Activated T-helper 2 cell treated with anti-CD3 and anti-CD28 coated beads, Interferon-gamma antibody, Interleukin-2, Interleukin-4, amounts not matched to agents 10 μg/mL and 5 μg/mL and 100 μg/mL, durations not matched to agents 14 hours and 24 hours and 36 hours (primary cell): ENCODE results near the gene MPP1. TPM values are rescaled to one million over a fixed set of nuclear protein-coding genes. Genes with fewer than 3 reads are reported as not detected.
"Not testable (repeated sequence)": the region's sequence is repeated elsewhere in the genome, so short reads cannot be mapped to it uniquely, and the experiment has no call there.

Experiments
- DNase-seq: peaks from one replicate; pipeline ENCODE4 v3.0.0; 2021; ENCODE audit warnings: low spot score
- H3K27ac Mint-ChIP-seq: one replicate; pipeline ENCODE4 v1.8.0; 2021; ENCODE audit warnings: mixed read lengths
- H3K27me3 Mint-ChIP-seq: one replicate; pipeline ENCODE4 v1.8.0; 2021; ENCODE audit warnings: low read depth, mixed read lengths
- H3K36me3 Mint-ChIP-seq: one replicate; pipeline ENCODE4 v1.8.0; 2021; ENCODE audit warnings: low read depth, mixed read lengths
- H3K4me1 Mint-ChIP-seq: one replicate; pipeline ENCODE4 v1.8.0; 2021; ENCODE audit warnings: low read depth, mixed read lengths
- H3K4me3 Mint-ChIP-seq: one replicate; pipeline ENCODE4 v1.8.0; 2021; ENCODE audit warnings: low read depth, mild to moderate bottlenecking, moderate library complexity, mixed read lengths
- H3K9me3 Mint-ChIP-seq: one replicate; pipeline ENCODE4 v1.8.0; 2021; ENCODE audit warnings: mixed read lengths
- intact Hi-C: fragments of 100-400 bp; cut with micrococcal nuclease; formaldehyde crosslinking; loops from one replicate; pipeline ENCODE4 v1.15.1; 2023
- total RNA-seq: library from RNA; stranded (reverse); gene quantifications from 2 replicates; pipeline ENCODE4 v1.2.3, GENCODE V29; 2022

MPP1 gene
- total RNA-seq, 1 donor from 2014 or later: 31.5 TPM

DNA sequence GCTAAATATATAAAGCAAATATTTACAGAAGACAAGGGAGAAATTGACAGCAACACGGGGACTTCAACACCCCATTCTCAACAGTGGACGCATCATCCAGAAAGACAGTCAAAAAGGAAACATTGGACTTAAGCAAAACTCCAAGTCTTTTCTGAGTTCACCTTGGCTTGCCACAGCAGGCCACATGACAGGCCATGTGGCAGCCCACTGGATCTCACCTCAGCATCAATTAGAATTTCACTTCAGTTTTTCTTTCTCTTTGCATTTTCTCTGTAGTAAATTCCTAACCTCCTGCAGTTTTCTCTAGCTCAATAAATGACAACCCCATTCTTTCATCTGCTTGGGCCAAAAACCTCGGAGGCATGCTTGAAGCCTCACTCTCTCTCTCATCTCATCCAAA, 16.7 kb upstream of the MPP1 start:
- Mint-ChIP-seq H3K27ac (no peak overlapping the region), H3K4me3 (no peak overlapping the region), H3K9me3 (no peaks in the 10 kb centered on the region), H3K36me3 (no peaks in the 10 kb centered on the region), H3K4me1 (peaks cover 2% of the 10 kb centered on the region), H3K27me3 (peaks cover 7% of the 10 kb centered on the region)
- DNase-seq: no peak
- intact Hi-C loops: no loop called here

DNA sequence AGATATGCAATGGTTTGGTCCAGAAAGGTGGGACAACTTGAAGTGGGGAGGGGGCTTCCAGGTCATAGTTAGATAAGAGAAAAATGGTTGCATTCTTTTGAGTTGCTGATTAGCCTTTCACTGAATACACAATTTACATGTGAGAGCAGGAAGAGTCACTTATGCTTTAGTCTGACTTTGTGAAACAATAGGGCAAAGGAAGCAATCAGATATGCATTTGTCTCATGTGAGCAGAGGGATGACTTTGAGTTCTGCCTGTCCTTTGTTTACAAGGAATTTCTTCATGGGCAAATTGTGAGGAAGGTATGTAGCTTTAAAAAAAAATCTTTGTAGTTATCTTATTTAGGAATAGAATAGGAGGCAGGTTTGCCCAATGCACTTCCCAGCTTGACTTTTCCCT, 16.2 kb upstream of the MPP1 start:
- H3K27me3 Mint-ChIP-seq: peaks cover 7% of the 10 kb centered on the region
- no peak for DNase-seq
- no peaks in the 10 kb centered on the region for H3K9me3 Mint-ChIP-seq
- peaks cover 2% of the 10 kb centered on the region for H3K4me1 Mint-ChIP-seq
- no peak overlapping the region for H3K4me3 Mint-ChIP-seq
- no peak overlapping the region for H3K27ac Mint-ChIP-seq
- no peaks in the 10 kb centered on the region for H3K36me3 Mint-ChIP-seq
- intact Hi-C loops: no loop called here

DNA sequence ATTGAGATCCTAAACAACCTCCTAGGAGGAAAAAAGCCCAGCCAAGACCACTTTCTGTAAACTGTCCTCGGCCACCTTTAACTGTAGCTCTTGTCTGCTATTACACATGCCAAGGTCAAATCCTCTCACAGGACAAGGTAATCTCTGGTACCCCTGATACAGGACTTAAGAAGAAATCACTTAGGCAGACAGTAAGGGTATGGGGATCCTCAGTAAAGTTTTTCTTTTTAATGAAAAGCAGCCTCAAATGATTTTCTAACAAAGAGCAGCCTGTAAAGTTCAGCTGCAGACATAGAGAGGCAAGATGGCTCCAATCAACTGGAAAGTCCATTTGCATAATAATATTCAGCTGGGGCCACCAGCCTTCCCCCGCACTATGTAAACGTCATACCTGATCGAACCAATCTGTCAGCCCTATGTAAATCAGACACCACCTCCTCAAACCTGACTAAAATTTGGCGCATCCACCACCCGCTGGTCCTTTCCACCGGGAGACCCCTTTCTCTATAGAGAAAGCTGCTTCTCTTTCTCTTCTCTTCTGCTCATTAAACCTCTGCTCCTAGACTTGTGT, 14.6 kb upstream of the MPP1 start:
- no peak overlapping the region for H3K27ac Mint-ChIP-seq
- no peaks in the 10 kb centered on the region for H3K9me3 Mint-ChIP-seq
- H3K36me3 Mint-ChIP-seq: no peaks in the 10 kb centered on the region
- H3K27me3 Mint-ChIP-seq: peaks cover 9% of the 10 kb centered on the region
- intact Hi-C loops: no loop called here
- DNase-seq: no peak
- H3K4me3 Mint-ChIP-seq: no peak overlapping the region
- peaks cover 6% of the 10 kb centered on the region for H3K4me1 Mint-ChIP-seq

DNA sequence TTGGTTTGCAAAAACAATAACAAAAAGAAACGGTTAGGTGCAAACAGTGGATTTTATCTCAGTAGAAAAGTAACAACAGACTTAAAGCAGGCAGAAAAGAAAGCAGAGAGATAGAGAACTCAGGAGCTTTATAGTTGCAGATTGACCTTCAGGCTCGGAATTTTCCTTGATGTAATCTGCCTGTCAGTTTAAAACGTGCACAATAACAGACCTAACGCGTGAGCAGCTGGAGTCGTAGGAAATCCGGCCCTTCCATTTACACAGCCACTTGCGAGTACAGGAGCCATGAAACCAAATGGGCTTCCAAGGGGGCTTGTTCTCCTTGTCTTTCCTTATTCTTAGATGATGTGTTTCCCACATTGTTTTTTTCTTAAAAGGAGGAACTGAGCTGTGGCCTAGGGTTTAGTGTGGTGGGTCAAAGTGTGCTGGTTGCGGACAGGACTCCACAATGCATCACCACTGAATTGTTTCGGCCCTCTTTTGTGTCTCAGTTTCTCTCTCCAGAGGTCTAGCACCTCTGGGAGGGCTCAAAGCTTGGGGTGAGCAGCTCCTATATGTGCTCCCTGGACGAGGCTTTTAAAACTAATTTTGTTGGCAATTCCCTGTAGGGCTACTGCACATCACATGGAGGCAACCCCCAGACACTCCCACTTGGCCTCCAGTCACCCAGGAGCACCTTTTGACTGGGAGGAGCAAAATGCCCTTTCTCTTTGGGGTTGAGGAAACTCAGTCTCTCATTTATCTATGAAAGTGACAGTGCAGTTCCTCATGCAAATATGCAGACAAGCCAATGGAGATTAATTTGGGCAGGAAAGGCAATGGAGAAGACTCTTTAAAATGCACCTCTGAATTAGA, 13.9 kb upstream of the MPP1 start:
- H3K9me3 Mint-ChIP-seq: no peaks in the 10 kb centered on the region
- H3K27ac Mint-ChIP-seq: no peak overlapping the region
- DNase-seq: no peak
- H3K36me3 Mint-ChIP-seq: no peaks in the 10 kb centered on the region
- intact Hi-C loops: no loop called here
- peaks cover 9% of the 10 kb centered on the region for H3K27me3 Mint-ChIP-seq
- no peak overlapping the region for H3K4me3 Mint-ChIP-seq
- H3K4me1 Mint-ChIP-seq: peaks cover 6% of the 10 kb centered on the region

DNA sequence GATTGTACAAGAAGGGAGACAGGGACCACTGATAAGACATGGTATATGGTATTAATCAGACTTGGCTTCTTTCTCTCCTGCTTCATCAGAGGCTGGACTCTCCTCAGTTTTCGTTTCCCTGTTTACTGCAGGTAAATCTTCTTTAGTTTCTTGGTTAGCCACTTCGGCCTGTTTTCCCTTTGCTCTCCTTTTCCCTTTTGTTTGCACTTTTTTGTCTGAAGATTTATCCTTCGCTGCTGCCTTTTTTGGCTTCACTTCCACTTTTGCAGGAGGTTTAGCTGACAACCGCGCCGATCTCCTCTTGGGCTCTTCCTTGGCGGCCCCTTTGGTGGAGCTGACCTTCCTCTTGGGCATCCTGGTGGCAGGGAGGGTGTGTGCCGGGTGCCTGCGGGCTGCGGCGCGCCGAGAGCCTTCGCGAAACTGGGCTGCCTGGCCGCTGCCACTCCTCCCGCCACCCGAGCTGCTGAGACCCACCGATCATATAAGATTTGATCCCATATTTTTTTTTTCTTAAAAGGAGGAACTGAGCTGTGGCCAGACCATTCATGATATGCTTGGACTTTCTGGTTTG, 11.8 kb upstream of the MPP1 start:
- H3K36me3 Mint-ChIP-seq, H3K4me1 Mint-ChIP-seq, H3K9me3 Mint-ChIP-seq, H3K4me3 Mint-ChIP-seq, DNase-seq, intact Hi-C loops, H3K27ac Mint-ChIP-seq: not testable (repeated sequence)
- H3K27me3 Mint-ChIP-seq: peaks cover 17% of the 10 kb centered on the region

DNA sequence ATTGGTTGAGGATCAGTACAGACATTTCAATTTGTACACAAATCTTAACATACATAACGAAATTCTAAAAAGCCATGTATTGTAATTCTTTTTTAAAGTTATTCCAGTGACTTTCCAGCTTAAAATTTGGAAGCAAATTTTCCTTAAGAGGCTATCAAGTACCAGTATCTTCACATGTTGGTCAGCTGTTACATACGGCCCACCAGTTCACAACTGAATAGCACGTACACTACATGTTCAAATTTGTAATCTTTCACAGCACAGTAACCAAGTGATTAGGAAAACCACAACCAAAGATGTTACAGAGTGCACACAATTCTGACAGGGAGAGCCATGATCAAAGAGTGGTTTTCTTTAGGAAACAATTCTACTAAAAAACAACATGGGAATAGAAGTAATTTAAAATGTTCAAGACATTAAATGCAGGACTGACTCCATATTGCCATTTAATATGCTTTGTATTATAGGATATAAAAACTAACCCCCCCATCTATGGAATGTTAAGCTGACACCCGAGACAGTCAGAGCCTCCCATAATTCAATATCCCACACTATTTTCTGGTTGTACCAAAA, 11.1 kb upstream of the MPP1 start:
- DNase-seq, intact Hi-C loops, H3K4me1 Mint-ChIP-seq, H3K36me3 Mint-ChIP-seq, H3K9me3 Mint-ChIP-seq, H3K4me3 Mint-ChIP-seq, H3K27ac Mint-ChIP-seq: not testable (repeated sequence)
- H3K27me3 Mint-ChIP-seq: peaks cover 18% of the 10 kb centered on the region

DNA sequence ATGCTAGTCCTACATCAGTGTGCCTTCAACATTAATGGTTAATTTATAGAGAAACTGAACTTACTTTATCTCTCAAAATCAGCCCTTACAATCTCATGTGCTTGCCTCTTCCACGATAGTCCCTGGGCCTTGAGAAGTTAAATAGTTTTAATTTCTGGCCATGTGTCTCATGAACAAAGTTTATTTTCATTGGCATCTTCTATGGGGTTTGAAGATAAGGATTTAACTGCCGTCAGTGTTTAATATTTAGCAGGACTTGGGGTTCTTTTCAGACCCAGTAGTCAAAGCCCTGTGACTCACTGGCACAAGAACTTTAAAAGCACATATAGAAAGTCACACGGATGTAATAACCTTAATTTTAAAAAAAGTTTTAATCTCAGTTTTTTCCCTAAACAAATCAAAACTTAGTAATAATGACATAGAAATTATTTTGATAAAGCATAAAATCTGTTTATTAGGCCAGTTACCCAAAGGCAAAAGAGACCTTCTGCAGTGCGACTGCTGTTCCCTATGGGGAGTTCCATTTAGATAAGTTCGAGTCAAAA, 10.1 kb upstream of the MPP1 start:
- peaks cover 8% of the 10 kb centered on the region for H3K4me1 Mint-ChIP-seq
- H3K36me3 Mint-ChIP-seq: no peaks in the 10 kb centered on the region
- H3K27ac Mint-ChIP-seq: no peak overlapping the region
- no peaks in the 10 kb centered on the region for H3K9me3 Mint-ChIP-seq
- no peak overlapping the region for H3K4me3 Mint-ChIP-seq
- peaks cover 17% of the 10 kb centered on the region for H3K27me3 Mint-ChIP-seq
- intact Hi-C loops: no loop called here
- DNase-seq: no peak

DNA sequence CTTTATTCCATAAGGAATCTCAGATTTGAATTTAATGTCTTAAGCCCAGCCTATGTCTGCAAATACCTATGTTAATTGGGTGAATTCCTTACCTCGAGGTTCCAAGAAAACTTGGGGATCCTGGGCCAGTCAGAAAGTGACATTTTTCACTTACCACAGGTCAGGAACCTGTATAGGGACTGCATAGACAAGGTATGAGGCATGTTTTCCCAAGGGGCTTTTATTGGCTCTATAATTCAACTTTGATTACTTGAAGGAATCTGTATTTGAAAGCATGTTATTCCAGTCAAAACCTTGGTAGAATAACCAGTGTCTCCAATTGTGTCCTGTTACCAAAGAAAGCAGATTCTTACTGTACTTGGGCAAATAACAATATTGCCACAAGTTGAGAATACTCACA, 8.5 kb upstream of the MPP1 start:
- no peak overlapping the region for H3K27ac Mint-ChIP-seq
- H3K4me3 Mint-ChIP-seq: no peak overlapping the region
- H3K27me3 Mint-ChIP-seq: peaks cover 14% of the 10 kb centered on the region
- H3K36me3 Mint-ChIP-seq: no peaks in the 10 kb centered on the region
- peaks cover 11% of the 10 kb centered on the region for H3K4me1 Mint-ChIP-seq
- peaks cover under 1% of the 10 kb centered on the region for H3K9me3 Mint-ChIP-seq
- DNase-seq: no peak
- intact Hi-C loops: no loop called here

DNA sequence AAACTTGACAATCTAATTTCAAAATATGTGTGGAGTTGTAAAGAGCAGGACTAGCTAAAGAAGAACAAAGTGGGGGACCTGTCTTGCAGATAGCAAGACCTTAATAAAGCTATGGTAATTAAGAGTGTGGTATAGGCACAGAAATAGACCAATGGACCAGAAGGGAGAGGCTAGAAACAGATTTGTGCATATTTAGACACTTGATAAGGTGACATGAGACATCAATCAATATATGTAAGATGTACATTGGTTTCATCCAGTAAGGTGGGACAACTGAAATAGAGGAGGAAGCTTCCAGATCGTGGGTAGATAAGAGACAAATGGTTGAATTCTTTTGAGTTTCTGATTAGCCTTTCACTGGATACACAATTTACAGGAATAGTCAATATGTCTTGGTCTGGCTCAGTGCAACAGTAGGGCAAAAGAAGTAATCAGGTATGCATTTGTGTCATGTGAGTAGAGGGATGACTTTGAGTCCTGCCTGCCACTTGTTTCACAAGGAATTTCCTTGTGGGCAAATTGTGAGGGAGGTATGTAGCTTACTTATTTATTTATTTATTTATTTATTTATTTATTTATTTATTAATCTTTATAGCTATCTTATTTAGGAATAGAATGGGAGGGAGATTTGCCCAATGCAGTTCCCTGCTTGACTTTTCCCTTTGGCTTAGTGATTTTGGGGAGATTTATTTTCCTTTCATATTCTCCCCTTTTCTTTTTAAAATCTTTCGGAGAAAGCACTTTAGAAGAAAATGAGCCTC, 7.2 kb upstream of the MPP1 start:
- H3K27me3 Mint-ChIP-seq: peaks cover 14% of the 10 kb centered on the region
- no peak for DNase-seq
- H3K4me3 Mint-ChIP-seq: no peak overlapping the region
- H3K4me1 Mint-ChIP-seq: peaks cover 11% of the 10 kb centered on the region
- H3K27ac Mint-ChIP-seq: no peak overlapping the region
- H3K36me3 Mint-ChIP-seq: no peaks in the 10 kb centered on the region
- intact Hi-C loops: no loop called here
- H3K9me3 Mint-ChIP-seq: peaks cover 13% of the 10 kb centered on the region

DNA sequence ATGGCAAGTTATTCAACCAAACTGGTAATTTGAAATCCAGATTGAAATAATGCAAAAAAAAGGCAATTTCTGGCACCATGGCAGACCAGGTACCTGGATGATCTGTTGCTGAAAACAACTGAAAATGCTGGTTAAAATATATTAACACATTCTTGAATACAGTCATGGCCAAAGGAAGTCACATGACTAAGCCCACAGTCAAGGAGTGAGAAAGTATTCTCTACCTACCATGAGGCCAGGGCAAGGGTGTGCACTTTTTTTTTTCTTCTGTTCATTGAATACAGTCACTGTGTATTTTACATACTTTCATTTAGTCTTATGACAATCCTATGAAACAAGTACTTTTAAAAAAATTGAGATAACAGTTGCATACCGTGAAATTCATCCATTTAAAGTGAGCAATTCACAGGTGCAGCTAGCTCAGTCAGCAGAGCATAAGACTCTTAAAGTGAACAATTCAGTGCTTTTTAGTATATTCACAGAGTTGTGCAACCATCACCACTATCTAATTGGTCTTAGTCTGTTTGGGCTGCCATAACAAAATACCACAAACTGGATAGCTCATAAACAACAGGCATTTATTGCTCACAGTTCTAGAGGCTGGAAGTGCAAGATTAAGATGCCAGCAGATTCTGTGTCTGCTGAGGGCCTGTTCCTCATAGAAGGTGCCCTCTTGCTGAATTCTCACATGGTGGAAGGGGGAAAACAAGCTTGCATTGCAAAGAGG, 4.8 kb upstream of the MPP1 start:
- Mint-ChIP-seq H3K4me3 (no peak overlapping the region), H3K4me1 (peaks cover 11% of the 10 kb centered on the region), H3K36me3 (peaks cover 3% of the 10 kb centered on the region), H3K27me3 (peaks cover 12% of the 10 kb centered on the region), H3K27ac (no peak overlapping the region), H3K9me3 (peaks cover 15% of the 10 kb centered on the region)
- intact Hi-C loops: no loop called here
- no peak for DNase-seq

DNA sequence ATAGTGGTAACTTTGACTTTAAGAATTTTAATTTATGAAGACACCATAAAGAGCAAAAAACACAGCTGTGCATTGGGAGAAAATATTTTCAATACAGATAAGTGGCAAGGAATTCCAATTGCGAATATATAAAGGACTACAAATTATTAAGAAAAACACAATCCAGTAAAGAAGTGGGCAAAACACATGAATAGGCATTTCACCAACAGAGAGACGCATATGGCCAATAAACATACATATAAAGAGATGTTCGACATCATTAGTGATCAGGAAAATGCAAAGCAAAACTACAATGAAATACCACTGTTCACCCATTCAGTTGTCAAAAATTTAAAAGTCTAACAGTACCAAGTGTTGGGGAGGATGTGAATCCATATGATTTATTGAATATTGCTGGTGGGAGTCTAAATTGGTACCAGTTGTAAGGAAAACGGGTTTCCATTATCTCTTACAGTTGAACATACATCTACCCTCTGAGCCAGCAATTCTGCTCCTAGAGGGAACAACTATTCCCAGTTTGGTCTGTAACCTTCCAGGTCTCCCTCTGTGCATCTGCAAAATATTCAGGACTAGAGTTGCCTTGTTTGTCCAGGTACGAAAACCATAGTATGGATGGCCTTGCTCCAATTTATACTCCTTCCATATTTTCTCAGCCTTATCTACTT, 1.7 kb upstream of the MPP1 start:
- intact Hi-C loops: no loop called here
- peaks cover 3% of the 10 kb centered on the region for H3K36me3 Mint-ChIP-seq
- no peak overlapping the region for H3K4me3 Mint-ChIP-seq
- no peak for DNase-seq
- H3K4me1 Mint-ChIP-seq: peaks cover 22% of the 10 kb centered on the region
- no peak overlapping the region for H3K27ac Mint-ChIP-seq
- no peaks in the 10 kb centered on the region for H3K27me3 Mint-ChIP-seq
- peaks cover 15% of the 10 kb centered on the region for H3K9me3 Mint-ChIP-seq
